ENCODE measurements around the gene ZNF407. TPM values are rescaled to one million over a fixed set of nuclear protein-coding genes. Genes with fewer than 3 reads are reported as not detected.

Gene ZNF407
- total RNA-seq, 1 donor from 2014 or later = 24.9 TPM

GRCh38 chr18:74661008-74661407, 63.3 kb downstream of the ZNF407 start:
- TF ChIP-seq CTCF (IDR thresholded peaks at IDR 0.05; ENCODE audit: unreplicated experiment) = no peak
- H3K4me1 Mint-ChIP-seq = peaks cover 6% of the 10 kb centered on the region
- peaks cover 2% of the 10 kb centered on the region for H3K36me3 Mint-ChIP-seq
- H3K9me3 Mint-ChIP-seq = no peaks in the 10 kb centered on the region
- H3K27ac Mint-ChIP-seq = no peak overlapping the region
- H3K27me3 Mint-ChIP-seq (ENCODE audit: low read depth) = no peaks in the 10 kb centered on the region
- DNase-seq (ENCODE audit: low spot score in 2 of 2, unreplicated experiment in 2 of 2) = no peak
- H3K4me3 Mint-ChIP-seq = no peak overlapping the region

- Mint-ChIP-seq H3K36me3 (peaks cover 2% of the 10 kb centered on the region), H3K4me1 (peaks cover 6% of the 10 kb centered on the region), H3K4me3 (no peak overlapping the region)
These were observed 64.0 kb downstream of the ZNF407 start for GRCh38 chr18:74661691-74662090.

GRCh38 chr18:74662622-74663021, 65.0 kb downstream of the ZNF407 start:
- H3K36me3 Mint-ChIP-seq = peaks cover 2% of the 10 kb centered on the region

More at GRCh38 chr18:74661691-74662090, 64.0 kb downstream of the ZNF407 start:
- no peak overlapping the region for H3K27ac Mint-ChIP-seq
- H3K9me3 Mint-ChIP-seq = no peaks in the 10 kb centered on the region
- TF ChIP-seq CTCF (IDR thresholded peaks at IDR 0.05; ENCODE audit: unreplicated experiment) = no peak
- H3K27me3 Mint-ChIP-seq (ENCODE audit: low read depth) = no peaks in the 10 kb centered on the region
- no peak for DNase-seq (ENCODE audit: low spot score in 2 of 2, unreplicated experiment in 2 of 2)

GRCh38 chr18:74665346-74665745, 67.7 kb downstream of the ZNF407 start:
- no peak overlapping the region for H3K4me3 Mint-ChIP-seq
- peaks cover 4% of the 10 kb centered on the region for H3K4me1 Mint-ChIP-seq
- no peak overlapping the region for H3K27ac Mint-ChIP-seq
- no peaks in the 10 kb centered on the region for H3K27me3 Mint-ChIP-seq (ENCODE audit: low read depth)
- no peaks in the 10 kb centered on the region for H3K9me3 Mint-ChIP-seq
- TF ChIP-seq CTCF (IDR thresholded peaks at IDR 0.05; ENCODE audit: unreplicated experiment) = no peak
- no peak for DNase-seq (ENCODE audit: low spot score in 2 of 2, unreplicated experiment in 2 of 2)
- H3K36me3 Mint-ChIP-seq = peaks cover 3% of the 10 kb centered on the region

More at GRCh38 chr18:74662622-74663021, 65.0 kb downstream of the ZNF407 start:
- H3K4me1 Mint-ChIP-seq = peaks cover 4% of the 10 kb centered on the region
- no peak for DNase-seq (ENCODE audit: low spot score in 2 of 2, unreplicated experiment in 2 of 2)
- H3K9me3 Mint-ChIP-seq = no peaks in the 10 kb centered on the region
- TF ChIP-seq CTCF (IDR thresholded peaks at IDR 0.05; ENCODE audit: unreplicated experiment) = no peak
- no peaks in the 10 kb centered on the region for H3K27me3 Mint-ChIP-seq (ENCODE audit: low read depth)
- no peak overlapping the region for H3K27ac Mint-ChIP-seq
- H3K4me3 Mint-ChIP-seq = no peak overlapping the region

- Mint-ChIP-seq H3K27ac (no peak overlapping the region), H3K36me3 (peaks cover 3% of the 10 kb centered on the region), H3K4me3 (no peak overlapping the region), H3K27me3 (ENCODE audit: low read depth) (no peaks in the 10 kb centered on the region), H3K9me3 (no peaks in the 10 kb centered on the region), H3K4me1 (peaks cover 4% of the 10 kb centered on the region)
- DNase-seq (ENCODE audit: low spot score in 2 of 2, unreplicated experiment in 2 of 2) = no peak
- TF ChIP-seq CTCF (IDR thresholded peaks at IDR 0.05; ENCODE audit: unreplicated experiment) = no peak
These were observed 68.2 kb downstream of the ZNF407 start for GRCh38 chr18:74665905-74666304.

All from mesothelial cell of epicardium (in vitro differentiated cells).